Activated naive CD4-positive, alpha-beta T cell treated with anti-CD3 and anti-CD28 coated beads, Interleukin-2, amount 10 ng/mL, durations not matched to agents 7 days and 5 days (primary cell): ENCODE data around the gene TMA7.
"Not testable (repeated sequence)": the region's sequence is repeated elsewhere in the genome, so short reads cannot be mapped to it uniquely, and the experiment has no call there.

Source experiments
- CTCF ChIA-PET: fragments of 350-600 bp; sonication (Branson Sonifier 250); formaldehyde crosslinking; loops from one replicate; lab custom pipeline; 2021; ENCODE audit warnings: antibody characterized with exemption; lab: Charles Lee
- DNase-seq: peaks from one replicate; pipeline ENCODE4 v3.0.0-alpha.2; 2020
- H3K27ac Mint-ChIP-seq: one replicate; pipeline ENCODE4 v1.8.0; 2021; ENCODE audit warnings: mild to moderate bottlenecking, moderate library complexity, mixed read lengths
- H3K27me3 Mint-ChIP-seq: one replicate; pipeline ENCODE4 v1.8.0; 2021; ENCODE audit warnings: mild to moderate bottlenecking, mixed read lengths
- H3K36me3 Mint-ChIP-seq: one replicate; pipeline ENCODE4 v1.8.0; 2021; ENCODE audit warnings: mixed read lengths
- H3K4me1 Mint-ChIP-seq: one replicate; pipeline ENCODE4 v1.8.0; 2021; ENCODE audit warnings: mixed read lengths
- H3K4me3 Mint-ChIP-seq: one replicate; pipeline ENCODE4 v1.8.0; 2021; ENCODE audit warnings: mild to moderate bottlenecking, moderate library complexity, mixed read lengths
- H3K9me3 Mint-ChIP-seq: one replicate; pipeline ENCODE4 v1.8.0; 2021; ENCODE audit warnings: mixed read lengths

The TMA7 gene

GRCh38 chr3:48439820-48440589, at the start of gene TMA7, which contains the start of gene CCDC51:
Gene TMA7 (plus strand): TSS chr3:48440257. CDS start chr3:48440297, 40 bp downstream.
Gene CCDC51 (minus strand): TSS chr3:48440119. CDS start chr3:48435128, 4,991 bp downstream.
- Mint-ChIP-seq H3K4me3 (peak within 1 kb of the TSS; percentile 85), H3K27me3 (no peaks in the 10 kb centered on the region), H3K36me3 (peaks cover 32% of the 10 kb centered on the region), H3K27ac (peak within 1 kb of the TSS; percentile 91), H3K9me3 (no peaks in the 10 kb centered on the region), H3K4me1 (peaks cover 52% of the 10 kb centered on the region)
- DNase-seq: peak; percentile 99
- CTCF ChIA-PET: interaction anchor here (0.6 to 7.9 kb wide), 13 partner anchors 10 to 867 kb away, joined by 3 to 91 read pairs (median 4); partner anchors contain the start of gene PLXNB1

DNA sequence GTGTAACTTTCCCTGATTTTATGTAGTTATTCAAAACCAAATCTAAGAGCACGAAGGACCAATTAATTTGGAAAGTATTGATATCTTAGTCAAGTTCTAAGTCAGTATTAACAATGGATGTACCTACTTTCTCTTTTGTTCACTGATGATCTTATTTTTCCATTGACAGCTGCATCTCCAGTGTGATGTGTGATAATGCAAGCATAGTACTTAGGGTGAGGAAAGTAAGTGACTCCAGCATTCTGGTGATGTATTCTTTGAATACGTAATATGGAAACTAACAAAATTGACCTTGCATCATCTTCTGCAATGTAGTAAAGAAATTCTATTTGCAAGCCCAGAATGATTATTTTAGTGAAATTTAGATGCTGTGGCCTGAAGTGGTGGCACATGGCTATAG, 45.7 kb upstream of the TMA7 start:
- Mint-ChIP-seq H3K4me1 (no peaks in the 10 kb centered on the region), H3K36me3 (no peaks in the 10 kb centered on the region), H3K27me3 (peaks cover 34% of the 10 kb centered on the region), H3K27ac (no peak overlapping the region), H3K4me3 (no peak overlapping the region), H3K9me3 (no peaks in the 10 kb centered on the region)
- no peak for DNase-seq
- CTCF ChIA-PET: interaction anchor here (0.6 kb wide), 1 partner anchor 42 kb away, joined by 3 read pairs; no protein-coding TSS in a partner anchor

DNA sequence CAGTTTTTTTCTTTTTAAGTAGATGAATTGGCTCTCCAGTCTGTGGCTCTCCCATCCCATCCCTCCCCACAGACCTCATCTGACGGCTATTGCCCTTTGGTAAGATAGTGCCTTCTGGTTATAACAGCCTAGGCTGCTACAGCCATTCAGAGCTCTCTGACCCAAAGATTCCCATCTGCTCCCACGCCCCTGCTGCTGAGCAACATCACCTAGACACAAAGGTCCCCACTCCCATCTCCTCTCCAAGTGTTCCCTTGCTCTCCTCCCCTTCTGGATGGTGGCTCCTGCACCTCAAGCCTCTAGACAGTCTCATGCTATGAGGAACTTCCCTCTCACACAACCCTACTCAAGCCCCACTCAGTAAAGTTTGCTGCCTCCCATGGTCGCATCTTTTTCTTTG, 44.3 kb upstream of the TMA7 start:
- H3K4me3 Mint-ChIP-seq: no peak overlapping the region
- DNase-seq: no peak
- peaks cover 36% of the 10 kb centered on the region for H3K27me3 Mint-ChIP-seq
- H3K4me1 Mint-ChIP-seq: no peaks in the 10 kb centered on the region
- no peaks in the 10 kb centered on the region for H3K9me3 Mint-ChIP-seq
- CTCF ChIA-PET: interaction anchor here (2.4 kb wide), 1 partner anchor 12 kb away, joined by 6 read pairs; no protein-coding TSS in a partner anchor
- H3K36me3 Mint-ChIP-seq: no peaks in the 10 kb centered on the region
- no peak overlapping the region for H3K27ac Mint-ChIP-seq

- Mint-ChIP-seq H3K4me3 (no peak overlapping the region), H3K27ac (no peak overlapping the region), H3K36me3 (no peaks in the 10 kb centered on the region), H3K4me1 (no peaks in the 10 kb centered on the region), H3K27me3 (peaks cover 36% of the 10 kb centered on the region), H3K9me3 (no peaks in the 10 kb centered on the region)
- CTCF ChIA-PET: interaction anchor here (0.5 to 7.8 kb wide), 5 partner anchors 36 to 158 kb away, joined by 3 to 170 read pairs (median 3); partner anchors contain the start of gene PFKFB4
- DNase-seq: no peak
Observed at GRCh38 chr3:48397767-48398681, 42.0 kb upstream of the TMA7 start.

GRCh38 chr3:48398701-48399386, 41.2 kb upstream of the TMA7 start:
- H3K27me3 Mint-ChIP-seq: peaks cover 36% of the 10 kb centered on the region
- H3K4me1 Mint-ChIP-seq: no peaks in the 10 kb centered on the region
- H3K4me3 Mint-ChIP-seq: no peak overlapping the region
- CTCF ChIA-PET: interaction anchor here (0.5 to 7.8 kb wide), 9 partner anchors 9 to 157 kb away, joined by 3 to 170 read pairs (median 8); partner anchors contain the start of gene PFKFB4
- H3K27ac Mint-ChIP-seq: peak overlapping the region; percentile 22
- no peaks in the 10 kb centered on the region for H3K9me3 Mint-ChIP-seq
- no peak for DNase-seq
- no peaks in the 10 kb centered on the region for H3K36me3 Mint-ChIP-seq

GRCh38 chr3:48399387-48400172, 40.5 kb upstream of the TMA7 start:
- H3K4me3 Mint-ChIP-seq: no peak overlapping the region
- no peaks in the 10 kb centered on the region for H3K36me3 Mint-ChIP-seq
- peaks cover 35% of the 10 kb centered on the region for H3K27me3 Mint-ChIP-seq
- no peaks in the 10 kb centered on the region for H3K9me3 Mint-ChIP-seq
- no peak for DNase-seq
- CTCF ChIA-PET: interaction anchor here (0.8 to 7.8 kb wide), 25 partner anchors 9 to 266 kb away, joined by 3 to 170 read pairs (median 6); partner anchors contain the start of genes PFKFB4 and SLC26A6
- H3K27ac Mint-ChIP-seq: no peak overlapping the region
- no peaks in the 10 kb centered on the region for H3K4me1 Mint-ChIP-seq

GRCh38 chr3:48400824-48401433, 39.1 kb upstream of the TMA7 start:
- peaks cover 25% of the 10 kb centered on the region for H3K27me3 Mint-ChIP-seq
- no peaks in the 10 kb centered on the region for H3K4me1 Mint-ChIP-seq
- H3K9me3 Mint-ChIP-seq: no peaks in the 10 kb centered on the region
- CTCF ChIA-PET: interaction anchor here (0.6 to 7.8 kb wide), 48 partner anchors 7 to 518 kb away, joined by 3 to 170 read pairs (median 5); partner anchors contain the start of genes CAMP, CCDC51, PFKFB4 and PLXNB1
- no peak overlapping the region for H3K27ac Mint-ChIP-seq
- DNase-seq: peak; percentile 79
- no peak overlapping the region for H3K4me3 Mint-ChIP-seq
- H3K36me3 Mint-ChIP-seq: no peaks in the 10 kb centered on the region

DNA sequence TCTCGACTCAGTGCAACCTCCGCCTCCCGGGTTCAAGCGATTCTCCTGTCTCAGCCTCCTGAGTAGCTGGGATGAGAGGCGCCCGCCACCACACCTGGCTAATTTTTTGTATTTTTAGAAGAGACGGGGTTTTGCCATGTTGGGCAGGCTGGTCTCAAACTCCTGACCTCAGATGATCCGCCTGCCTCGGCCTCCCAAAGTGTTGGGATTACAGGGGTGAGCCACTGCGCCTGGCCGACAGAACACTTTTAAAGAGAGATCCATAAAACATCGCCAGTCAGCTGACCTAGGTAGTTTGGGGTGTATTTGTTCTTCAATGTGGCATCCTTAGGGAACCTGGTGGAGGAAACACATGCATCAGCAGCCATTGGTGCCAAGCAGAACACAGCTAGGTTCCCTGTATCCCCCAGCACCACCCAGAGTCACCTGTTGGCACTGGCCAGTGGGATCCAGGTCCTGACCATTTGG, 38.6 kb upstream of the TMA7 start:
- DNase-seq, H3K4me3 Mint-ChIP-seq, H3K4me1 Mint-ChIP-seq, H3K27ac Mint-ChIP-seq, H3K9me3 Mint-ChIP-seq, H3K36me3 Mint-ChIP-seq: not testable (repeated sequence)
- peaks cover 23% of the 10 kb centered on the region for H3K27me3 Mint-ChIP-seq
- CTCF ChIA-PET: interaction anchor here (0.8 to 7.8 kb wide), 35 partner anchors 10 to 351 kb away, joined by 3 to 170 read pairs (median 5); partner anchors contain the start of genes CAMP, CCDC51, PFKFB4 and PLXNB1

DNA sequence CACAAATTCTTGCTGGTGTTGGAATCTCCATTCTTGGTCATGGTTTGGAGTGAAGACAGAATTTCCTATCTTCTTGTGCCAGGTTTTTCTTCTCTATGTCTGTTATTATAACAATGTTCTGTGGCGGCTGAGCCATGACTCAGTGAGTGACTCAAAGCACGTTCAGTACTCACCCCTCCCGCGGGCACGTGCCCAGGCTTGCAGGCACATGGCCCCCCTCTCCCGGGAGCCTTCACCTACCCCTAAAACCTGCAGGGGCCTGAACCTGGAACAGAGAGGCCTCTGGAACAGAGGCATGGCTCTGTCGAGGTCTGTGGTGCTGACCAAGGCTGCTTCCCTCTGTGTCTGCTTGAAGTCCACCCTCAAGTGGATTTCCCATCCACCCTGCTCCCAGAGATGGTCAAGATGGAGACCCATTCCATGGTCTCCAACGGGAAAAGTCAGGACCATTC, 37.8 kb upstream of the TMA7 start:
- Mint-ChIP-seq H3K4me1 (no peaks in the 10 kb centered on the region), H3K9me3 (no peaks in the 10 kb centered on the region), H3K27me3 (peaks cover 24% of the 10 kb centered on the region), H3K4me3 (no peak overlapping the region), H3K36me3 (no peaks in the 10 kb centered on the region), H3K27ac (no peak overlapping the region)
- CTCF ChIA-PET: interaction anchor here (1.1 to 7.8 kb wide), 8 partner anchors 27 to 233 kb away, joined by 3 to 170 read pairs (median 22); partner anchors contain the start of genes PLXNB1 and SLC26A6
- no peak for DNase-seq

DNA sequence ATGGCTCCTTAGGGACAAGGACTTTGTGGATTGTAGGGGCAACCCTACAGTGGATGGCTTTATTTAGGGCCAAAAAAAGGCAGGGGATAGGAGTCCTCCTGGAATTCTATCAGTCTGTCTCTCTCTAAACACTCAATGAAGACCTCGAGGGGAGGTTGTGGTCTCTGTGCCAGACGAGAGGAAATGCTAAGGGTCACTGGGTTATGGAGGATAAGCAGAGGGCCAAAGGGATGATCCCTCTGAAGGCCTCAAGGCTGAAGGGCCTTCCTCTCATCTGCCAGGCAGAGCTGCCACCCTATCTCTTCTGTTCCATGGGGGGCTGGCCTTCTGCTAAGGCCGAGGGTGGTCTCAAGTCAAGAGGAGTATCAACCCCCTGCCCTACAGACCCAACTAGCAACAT, 37.1 kb upstream of the TMA7 start:
- Mint-ChIP-seq H3K36me3 (no peaks in the 10 kb centered on the region), H3K4me3 (no peak overlapping the region), H3K9me3 (no peaks in the 10 kb centered on the region), H3K27me3 (peaks cover 26% of the 10 kb centered on the region), H3K4me1 (no peaks in the 10 kb centered on the region), H3K27ac (no peak overlapping the region)
- no peak for DNase-seq
- CTCF ChIA-PET: interaction anchor here (3.9 to 7.8 kb wide), 3 partner anchors 31 to 146 kb away, joined by 48 to 170 read pairs (median 50); no protein-coding TSS in a partner anchor

DNA sequence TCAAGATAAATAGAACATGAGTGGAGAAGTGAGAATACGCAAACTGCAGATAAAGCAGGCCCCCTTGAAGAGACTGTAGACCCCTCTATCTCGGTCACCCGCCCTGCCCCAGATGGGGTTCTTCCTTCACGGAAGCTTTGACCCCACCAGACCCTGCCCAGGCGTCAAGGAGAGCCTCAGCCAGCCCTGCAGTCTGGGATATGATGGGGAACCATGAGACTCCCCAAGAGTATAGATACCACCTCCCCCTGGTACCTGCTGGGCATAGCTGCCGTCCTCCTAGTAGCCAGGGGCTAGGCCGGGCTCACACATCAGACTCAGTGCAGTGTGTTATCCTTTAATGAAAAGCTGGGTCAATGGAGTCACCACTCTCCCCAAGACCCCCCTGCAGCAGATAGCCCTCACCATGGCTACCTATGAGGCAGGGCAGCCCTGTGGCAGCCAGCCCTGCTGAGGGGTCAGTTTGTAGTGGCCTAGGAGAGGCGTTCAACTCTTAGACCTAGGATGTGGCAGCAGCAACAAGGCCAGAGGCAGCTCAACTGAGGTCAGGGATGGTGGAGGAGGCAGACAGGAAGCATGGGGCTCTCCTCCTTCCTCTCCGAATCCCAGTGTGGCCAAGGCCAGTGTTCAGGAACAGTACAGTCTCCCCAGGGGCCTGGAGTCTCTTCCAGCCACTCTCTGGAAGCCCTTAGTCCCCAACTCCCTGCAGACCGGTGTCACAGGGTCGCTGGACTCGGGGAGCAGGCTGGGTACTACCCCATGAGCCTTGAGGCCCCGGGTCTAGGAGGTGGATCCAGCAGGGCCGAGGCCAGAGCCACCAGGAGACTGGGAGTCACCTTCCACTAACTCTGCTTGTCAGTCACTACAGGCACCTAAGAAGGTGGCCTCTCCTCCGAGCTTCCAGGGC, 36.3 kb upstream of the TMA7 start:
- DNase-seq: peak; percentile 18
- Mint-ChIP-seq H3K4me3 (no peak overlapping the region), H3K36me3 (no peaks in the 10 kb centered on the region), H3K27me3 (peaks cover 20% of the 10 kb centered on the region), H3K4me1 (no peaks in the 10 kb centered on the region), H3K9me3 (no peaks in the 10 kb centered on the region), H3K27ac (no peak overlapping the region)
- CTCF ChIA-PET: interaction anchor here (1.3 to 7.8 kb wide), 3 partner anchors 30 to 145 kb away, joined by 5 to 170 read pairs (median 50); no protein-coding TSS in a partner anchor
